Spleen (tissue), 11 donors: ENCODE data around the gene DPYSL5. TPM values are rescaled to one million over a fixed set of nuclear protein-coding genes. Genes with fewer than 3 reads are reported as not detected.

ENCODE experiments used
- DNase-seq: peaks from one replicate; pipeline ENCODE4 v3.0.0-alpha.2; 2020
- H3K27ac ChIP-seq, 8 donors: fragments of 200-600 bp; sonication (generic) in 7 of 8; 1 replicate in 4 of 8; 2 replicates in 4 of 8; pipeline versions ENCODE4 v1.5.0 to v1.8.0; 2016 to 2021; ENCODE audit warnings: inconsistent platforms in 4 of 8, mild to moderate bottlenecking in 4 of 8, moderate library complexity in 1 of 8
- H3K27me3 ChIP-seq, 7 donors: fragments of 200-600 bp; sonication (generic) in 6 of 7; replicated peaks in 1 of 7; 1 replicate in 4 of 7; 2 replicates in 3 of 7; pipeline versions ENCODE4 v1.5.0 to v1.8.0; 2016 to 2021; ENCODE audit warnings: inconsistent platforms in 3 of 7, mild to moderate bottlenecking in 1 of 7
- H3K36me3 ChIP-seq, 6 donors: fragments of 200-600 bp; sonication (generic) in 5 of 6; 1 replicate in 4 of 6; 2 replicates in 2 of 6; pipeline versions ENCODE4 v1.5.0 to v1.8.0; 2016 to 2021; ENCODE audit warnings: inconsistent platforms in 2 of 6
- H3K4me1 ChIP-seq, 6 donors: fragments of 200-600 bp; sonication (generic) in 5 of 6; 1 replicate in 3 of 6; 2 replicates in 3 of 6; pipeline versions ENCODE4 v1.5.0 to v1.8.0; 2016 to 2021; ENCODE audit warnings: inconsistent platforms in 3 of 6
- H3K4me3 ChIP-seq, 8 donors: fragments of 200-600 bp; sonication (generic) in 7 of 8; 1 replicate in 4 of 8; 2 replicates in 4 of 8; pipeline versions ENCODE4 v1.5.0 to v1.8.0; 2016 to 2021; ENCODE audit warnings: inconsistent platforms in 4 of 8, mild to moderate bottlenecking in 4 of 8, moderate library complexity in 2 of 8
- H3K9me3 ChIP-seq, 8 donors: fragments of 200-600 bp; sonication (generic) in 7 of 8; 1 replicate in 4 of 8; 2 replicates in 4 of 8; pipeline versions ENCODE4 v1.5.0 to v1.8.0; 2016 to 2021; ENCODE audit warnings: inconsistent platforms in 4 of 8
- CTCF ChIP-seq, 11 experiments: fragments of 200-600 bp in 7 of 11; fragments of 450-650 bp in 4 of 11; sonication (generic) in 4 of 11; IDR thresholded peaks in 8 of 11; conservative IDR thresholded peaks in 3 of 11; 1 replicate in 7 of 11; 2 replicates in 4 of 11; pipeline versions ENCODE4 v1.4.0 to v1.8.0; 2016 to 2021; ENCODE audit warnings: antibody characterized with exemption in 11 of 11, inconsistent platforms in 4 of 11, mild to moderate bottlenecking in 1 of 11
- POLR2A ChIP-seq, 3 donors: fragments of 450-650 bp; IDR thresholded peaks; one replicate each; pipeline ENCODE4 v1.5.1; 2017; ENCODE audit warnings: antibody characterized with exemption in 3 of 3, mild to moderate bottlenecking in 1 of 3
- POLR2AphosphoS5 ChIP-seq, 3 donors: sonication (generic); formaldehyde crosslinking; IDR thresholded peaks; one replicate each; pipeline ENCODE4 v1.5.1; 2017; ENCODE audit warnings: antibody characterized with exemption in 3 of 3
- WGBS, 5 donors: extraction: QIAGEN DNeasy Blood & Tissue Kit in 3 of 5; methylation state at CpG; one replicate each; pipeline versions ENCODE4 v1.1.5 to v1.1.7; 2013 to 2018; 5-methylcytosine and 5-hydroxymethylcytosine counted together
- intact Hi-C: fragments of 100-400 bp; cut with DNase I; formaldehyde crosslinking; loops from one replicate; pipeline ENCODE4 v1.15.0; 2023; ENCODE audit warnings: low total_unique reads
- polyA plus RNA-seq, 3 donors: library from polyadenylated mRNA; stranded (reverse); fragments of 200-250 nt; gene quantifications; one replicate each; pipeline ENCODE4 v1.2.1, GENCODE V29; 2013
- total RNA-seq, 7 donors: library from RNA; depleted of rRNA in 3 of 7; stranded (reverse); fragments of >200 nt in 3 of 7; fragmentation: NEBNext Ultra II Directional in 4 of 7; extraction: Animal tissue kit (Norgen Biotek cat#: 25700) in 4 of 7; gene quantifications; one replicate each; pipeline versions ENCODE4 v1.1.0 to v1.2.1, GENCODE V29; 2016 to 2021
- donor health status: healthy with polysubstance abuse.
- donor health status: DM: no; HTN: no; CAD: no; lungs with moderate emphysema.
- donor health status: DM: no; HTN: no; CAD: no.
- donor health status: Bipolar disorder and iron deficiency.
- donor health status: healthy.
- donor health status: DM: no; HTN: no; CAD: no.
- donor health status: DM: yes; HTN: yes; CAD: no.

Gene DPYSL5
- total and polyA plus RNA-seq, 10 donors: 0.02 to 0.07 (median 0.02) TPM; not detected in 7

- 54 to 78% (median 69%) methylated on average over 3 of the region's 3 CpGs for WGBS, 5 donors
- no peak overlapping the region for H3K4me3 ChIP-seq
- no peak for DNase-seq
- peaks cover 0 to 15% (median 5%) of the 10 kb centered on the region in 6 donors for H3K4me1 ChIP-seq
- H3K36me3 ChIP-seq: no peaks in the 10 kb centered on the region
- no peak overlapping the region for H3K27ac ChIP-seq
- peaks cover 0 to 59% (median 4%) of the 10 kb centered on the region in 7 donors for H3K27me3 ChIP-seq
- TF ChIP-seq POLR2A (IDR thresholded peaks at IDR 0.05): no peak
- no peak for TF ChIP-seq CTCF (IDR thresholded peaks at IDR 0.05 in 8 of 11, conservative IDR thresholded peaks at IDR 0.05 in 3 of 11)
- TF ChIP-seq POLR2AphosphoS5 (IDR thresholded peaks at IDR 0.05): no peak
- no peaks in the 10 kb centered on the region for H3K9me3 ChIP-seq
- intact Hi-C loops: loop anchor here (5.0 kb wide), 1 partner anchor 60 kb away; no protein-coding TSS in a partner anchor
These were observed 109.1 kb downstream of the DPYSL5 start for GRCh38 chr2:26957041-26957440.

- H3K9me3 ChIP-seq: no peaks in the 10 kb centered on the region
- peaks cover 0 to 15% (median 5%) of the 10 kb centered on the region in 6 donors for H3K4me1 ChIP-seq
- no peak overlapping the region for H3K4me3 ChIP-seq
- no peak for DNase-seq
- peaks cover 0 to 59% (median 4%) of the 10 kb centered on the region in 7 donors for H3K27me3 ChIP-seq
- H3K36me3 ChIP-seq: no peaks in the 10 kb centered on the region
- H3K27ac ChIP-seq: no peak overlapping the region
- 78 to 96% (median 88%) methylated on average over 3 of the region's 3 CpGs for WGBS, 5 donors
- TF ChIP-seq POLR2A (IDR thresholded peaks at IDR 0.05): no peak
- TF ChIP-seq POLR2AphosphoS5 (IDR thresholded peaks at IDR 0.05): no peak
- no peak for TF ChIP-seq CTCF (IDR thresholded peaks at IDR 0.05 in 8 of 11, conservative IDR thresholded peaks at IDR 0.05 in 3 of 11)
- intact Hi-C loops: loop anchor here (5.0 kb wide), 1 partner anchor 60 kb away; no protein-coding TSS in a partner anchor
These were observed 109.6 kb downstream of the DPYSL5 start for GRCh38 chr2:26957534-26957933.

GRCh38 chr2:26959331-26959730 lies 111.4 kb downstream of the DPYSL5 start:
- intact Hi-C loops: loop anchor here (5.0 kb wide), 1 partner anchor 58 kb away; no protein-coding TSS in a partner anchor
- no peak overlapping the region for H3K27ac ChIP-seq
- WGBS, 5 donors: 53 to 79% (median 59%) methylated on average over 2 of the region's 2 CpGs
- no peak for TF ChIP-seq POLR2AphosphoS5 (IDR thresholded peaks at IDR 0.05)
- no peak for TF ChIP-seq POLR2A (IDR thresholded peaks at IDR 0.05)
- TF ChIP-seq CTCF (IDR thresholded peaks at IDR 0.05 in 8 of 11, conservative IDR thresholded peaks at IDR 0.05 in 3 of 11): no peak
- no peaks in the 10 kb centered on the region for H3K36me3 ChIP-seq
- H3K4me1 ChIP-seq: peaks cover 0 to 15% (median 5%) of the 10 kb centered on the region in 6 donors
- DNase-seq: no peak
- no peak overlapping the region for H3K4me3 ChIP-seq
- H3K27me3 ChIP-seq: peaks cover 0 to 45% (median 3%) of the 10 kb centered on the region in 7 donors
- no peaks in the 10 kb centered on the region for H3K9me3 ChIP-seq

GRCh38 chr2:26964446-26965130 lies 116.7 kb downstream of the DPYSL5 start:
- Histone ChIP-seq H3K9me3 (no peaks in the 10 kb centered on the region), H3K4me3 (no peak overlapping the region), H3K4me1 (peaks cover 0 to 11% (median 4%) of the 10 kb centered on the region in 6 donors), H3K36me3 (no peaks in the 10 kb centered on the region), H3K27me3 (peaks cover 0 to 47% (median 0%) of the 10 kb centered on the region in 7 donors), H3K27ac (no peak overlapping the region)
- intact Hi-C loops: loop anchor here (10.0 kb wide), 1 partner anchor 310 kb away; the partner anchor contains the start of gene DNAJC5G
- WGBS, 5 donors: 58 to 77% (median 68%) methylated on average over 3 of the region's 3 CpGs
- no peak for TF ChIP-seq POLR2A (IDR thresholded peaks at IDR 0.05)
- no peak for TF ChIP-seq POLR2AphosphoS5 (IDR thresholded peaks at IDR 0.05)
- no peak for TF ChIP-seq CTCF (IDR thresholded peaks at IDR 0.05 in 8 of 11, conservative IDR thresholded peaks at IDR 0.05 in 3 of 11)
- no peak for DNase-seq
